ENCODE results near the gene BARD1.
"Not testable (repeated sequence)": the region's sequence is repeated elsewhere in the genome, so short reads cannot be mapped to it uniquely, and the experiment has no call there.

The BARD1 gene

GRCh38 chr2:214713080-214713830, 96.2 kb downstream of the BARD1 start:
- Histone ChIP-seq H3K9ac (ENCODE audit: insufficient read length, low read depth) (no peak overlapping the region), H3K4me1 (ENCODE audit: insufficient read depth, insufficient read length) (no peaks in the 10 kb centered on the region), H3K36me3 (ENCODE audit: insufficient read depth, insufficient read length, low read length) (peaks cover 2% of the 10 kb centered on the region), H3K27me3 (ENCODE audit: insufficient read depth, insufficient read length) (no peaks in the 10 kb centered on the region), H3K9me3 (ENCODE audit: insufficient read depth, low read length) (no peaks in the 10 kb centered on the region), H3K4me3 (ENCODE audit: insufficient read length, low read depth) (no peak overlapping the region)
- TF ChIP-seq ZNF274 (IDR thresholded peaks at IDR 0.05; ENCODE audit: low read depth, low read length): no peak
- no peak for TF ChIP-seq SUZ12 (IDR thresholded peaks at IDR 0.05; ENCODE audit: extremely low read depth, insufficient read depth, insufficient read length)
- no peak for TF ChIP-seq YY1 (IDR thresholded peaks at IDR 0.05; ENCODE audit: insufficient read depth, insufficient read length)
- no peak for DNase-seq (ENCODE audit: low read depth, low spot score)

GRCh38 chr2:214710729-214711128, 98.8 kb downstream of the BARD1 start:
- H3K9me3 ChIP-seq (ENCODE audit: insufficient read depth, low read length): no peaks in the 10 kb centered on the region
- H3K27me3 ChIP-seq (ENCODE audit: insufficient read depth, insufficient read length): no peaks in the 10 kb centered on the region
- H3K4me1 ChIP-seq (ENCODE audit: insufficient read depth, insufficient read length): no peaks in the 10 kb centered on the region
- H3K9ac ChIP-seq (ENCODE audit: insufficient read length, low read depth): no peak overlapping the region
- no peaks in the 10 kb centered on the region for H3K36me3 ChIP-seq (ENCODE audit: insufficient read depth, insufficient read length, low read length)
- H3K4me3 ChIP-seq (ENCODE audit: insufficient read length, low read depth): no peak overlapping the region
- no peak for DNase-seq (ENCODE audit: low read depth, low spot score)
- TF ChIP-seq SUZ12 (IDR thresholded peaks at IDR 0.05; ENCODE audit: extremely low read depth, insufficient read depth, insufficient read length) (no peak), ZNF274 (IDR thresholded peaks at IDR 0.05; ENCODE audit: low read depth, low read length) (no peak), YY1 (IDR thresholded peaks at IDR 0.05; ENCODE audit: insufficient read depth, insufficient read length) (no peak)

- H3K9ac ChIP-seq (ENCODE audit: insufficient read length, low read depth): no peak overlapping the region
- TF ChIP-seq SUZ12 (IDR thresholded peaks at IDR 0.05; ENCODE audit: extremely low read depth, insufficient read depth, insufficient read length) (no peak), YY1 (IDR thresholded peaks at IDR 0.05; ENCODE audit: insufficient read depth, insufficient read length) (no peak), ZNF274 (IDR thresholded peaks at IDR 0.05; ENCODE audit: low read depth, low read length) (no peak)
- no peaks in the 10 kb centered on the region for H3K4me1 ChIP-seq (ENCODE audit: insufficient read depth, insufficient read length)
- DNase-seq (ENCODE audit: low read depth, low spot score): peak; percentile 18
- no peaks in the 10 kb centered on the region for H3K27me3 ChIP-seq (ENCODE audit: insufficient read depth, insufficient read length)
- H3K36me3 ChIP-seq (ENCODE audit: insufficient read depth, insufficient read length, low read length): no peaks in the 10 kb centered on the region
- no peaks in the 10 kb centered on the region for H3K9me3 ChIP-seq (ENCODE audit: insufficient read depth, low read length)
- no peak overlapping the region for H3K4me3 ChIP-seq (ENCODE audit: insufficient read length, low read depth)
Measured at GRCh38 chr2:214706986-214707385, 102.5 kb downstream of the BARD1 start.

DNA sequence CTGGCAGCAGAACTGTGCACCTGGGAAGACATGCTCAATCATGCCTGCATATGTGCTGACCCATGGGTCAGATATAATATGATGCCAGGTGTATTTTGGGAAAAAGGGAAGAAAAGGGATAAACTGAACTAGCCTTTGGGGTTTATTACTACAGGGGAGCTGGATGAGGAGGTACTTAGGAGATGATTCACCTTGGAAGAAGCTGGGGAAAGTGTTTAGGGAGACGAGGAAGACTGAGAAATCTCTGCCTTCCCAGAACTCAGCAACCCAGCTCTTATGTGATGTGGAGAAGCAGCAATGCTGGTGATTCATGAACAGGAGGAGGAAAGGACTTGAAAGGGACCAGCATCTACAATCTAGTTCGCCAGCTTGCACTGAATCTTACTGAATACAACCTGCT, 110.2 kb downstream of the BARD1 start:
- Histone ChIP-seq H3K36me3 (ENCODE audit: insufficient read depth, insufficient read length, low read length) (no peaks in the 10 kb centered on the region), H3K27me3 (ENCODE audit: insufficient read depth, insufficient read length) (no peaks in the 10 kb centered on the region), H3K4me1 (ENCODE audit: insufficient read depth, insufficient read length) (no peaks in the 10 kb centered on the region), H3K9me3 (ENCODE audit: insufficient read depth, low read length) (no peaks in the 10 kb centered on the region), H3K9ac (ENCODE audit: insufficient read length, low read depth) (no peak overlapping the region), H3K4me3 (ENCODE audit: insufficient read length, low read depth) (no peak overlapping the region)
- no peak for DNase-seq (ENCODE audit: low read depth, low spot score)
- TF ChIP-seq SUZ12 (IDR thresholded peaks at IDR 0.05; ENCODE audit: extremely low read depth, insufficient read depth, insufficient read length) (no peak), ZNF274 (IDR thresholded peaks at IDR 0.05; ENCODE audit: low read depth, low read length) (no peak)

- Histone ChIP-seq H3K27me3 (ENCODE audit: insufficient read depth, insufficient read length) (no peaks in the 10 kb centered on the region), H3K9ac (ENCODE audit: insufficient read length, low read depth) (no peak overlapping the region)
- TF ChIP-seq SUZ12 (IDR thresholded peaks at IDR 0.05; ENCODE audit: extremely low read depth, insufficient read depth, insufficient read length) (no peak), YY1 (IDR thresholded peaks at IDR 0.05; ENCODE audit: insufficient read depth, insufficient read length) (no peak), ZNF274 (IDR thresholded peaks at IDR 0.05; ENCODE audit: low read depth, low read length) (no peak)
Measured at GRCh38 chr2:214696681-214697080, 112.8 kb downstream of the BARD1 start.

DNA sequence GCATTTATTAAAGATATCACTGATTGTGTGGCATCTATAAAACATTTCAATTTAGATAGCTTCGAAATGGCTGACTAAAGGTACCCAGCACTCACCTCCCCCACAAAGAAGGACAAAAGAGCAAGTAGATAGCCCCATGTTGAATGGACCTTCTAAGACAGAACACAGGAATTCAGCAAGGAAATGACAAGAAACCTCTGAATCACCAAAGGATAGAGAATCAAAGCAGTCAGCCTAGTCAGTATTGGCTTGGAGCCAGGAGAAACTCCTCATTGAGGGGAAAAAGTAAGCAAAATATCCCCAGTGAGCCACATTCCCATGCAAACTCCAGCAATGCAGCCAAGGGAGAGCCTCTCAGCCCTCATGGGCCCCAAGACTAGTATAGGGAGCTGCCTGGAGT, 113.7 kb downstream of the BARD1 start:
- TF ChIP-seq ZNF274 (IDR thresholded peaks at IDR 0.05; ENCODE audit: low read depth, low read length) (no peak), SUZ12 (IDR thresholded peaks at IDR 0.05; ENCODE audit: extremely low read depth, insufficient read depth, insufficient read length) (no peak), YY1 (IDR thresholded peaks at IDR 0.05; ENCODE audit: insufficient read depth, insufficient read length) (no peak)
- no peak overlapping the region for H3K4me3 ChIP-seq (ENCODE audit: insufficient read length, low read depth)

More at GRCh38 chr2:214696681-214697080, 112.8 kb downstream of the BARD1 start:
- no peak for DNase-seq (ENCODE audit: low read depth, low spot score)
- Histone ChIP-seq H3K4me3 (ENCODE audit: insufficient read length, low read depth) (no peak overlapping the region), H3K4me1 (ENCODE audit: insufficient read depth, insufficient read length) (no peaks in the 10 kb centered on the region), H3K36me3 (ENCODE audit: insufficient read depth, insufficient read length, low read length) (no peaks in the 10 kb centered on the region), H3K9me3 (ENCODE audit: insufficient read depth, low read length) (no peaks in the 10 kb centered on the region)

GRCh38 chr2:214683557-214683956, 125.9 kb downstream of the BARD1 start:
- not testable (repeated sequence) for H3K9me3 ChIP-seq (ENCODE audit: insufficient read depth, low read length); H3K27me3 ChIP-seq (ENCODE audit: insufficient read depth, insufficient read length); H3K4me1 ChIP-seq (ENCODE audit: insufficient read depth, insufficient read length); DNase-seq (ENCODE audit: low read depth, low spot score); H3K36me3 ChIP-seq (ENCODE audit: insufficient read depth, insufficient read length, low read length); H3K9ac ChIP-seq (ENCODE audit: insufficient read length, low read depth)
- peak overlapping the region; percentile 45 for H3K4me3 ChIP-seq (ENCODE audit: insufficient read length, low read depth)

More for the DNA sequence above, 113.7 kb downstream of the BARD1 start:
- Histone ChIP-seq H3K36me3 (ENCODE audit: insufficient read depth, insufficient read length, low read length) (no peaks in the 10 kb centered on the region), H3K9me3 (ENCODE audit: insufficient read depth, low read length) (no peaks in the 10 kb centered on the region), H3K27me3 (ENCODE audit: insufficient read depth, insufficient read length) (no peaks in the 10 kb centered on the region), H3K9ac (ENCODE audit: insufficient read length, low read depth) (no peak overlapping the region), H3K4me1 (ENCODE audit: insufficient read depth, insufficient read length) (no peaks in the 10 kb centered on the region)
- no peak for DNase-seq (ENCODE audit: low read depth, low spot score)

Data from NT2/D1 (cell line).